H9 (cell line): ENCODE measurements around the gene SLC16A7. TPM values are rescaled to one million over a fixed set of nuclear protein-coding genes. Genes with fewer than 3 reads are reported as not detected.

Experiments
- DNase-seq: peaks from one replicate; pipeline ENCODE4 v3.0.0-alpha.2; 2017
- H2AFZ ChIP-seq: one replicate; pipeline ENCODE4 v1.6.1; 2013; ENCODE audit warnings: mild to moderate bottlenecking, low read length, control low read depth, moderate library complexity
- H2AK5ac ChIP-seq: 2 replicates; pipeline ENCODE4 v1.6.1; 2013; ENCODE audit warnings: low read length, control low read depth, mixed read lengths; ENCODE audit not compliant: insufficient read length
- H2BK120ac ChIP-seq: one replicate; pipeline ENCODE4 v1.6.1; 2013; ENCODE audit warnings: low read depth, mild to moderate bottlenecking, low read length, control low read depth, inconsistent platforms; ENCODE audit not compliant: poor library complexity, severe bottlenecking
- H2BK12ac ChIP-seq: 2 replicates; pipeline ENCODE4 v1.6.1; 2013; ENCODE audit warnings: low read length, control low read depth, mixed read lengths, low read depth; ENCODE audit not compliant: insufficient read length
- H2BK15ac ChIP-seq: 2 replicates; pipeline ENCODE4 v1.6.1; 2013; ENCODE audit warnings: low read depth, low read length, control low read depth
- H2BK20ac ChIP-seq: one replicate; pipeline ENCODE4 v1.6.1; 2013; ENCODE audit warnings: low read depth, mild to moderate bottlenecking, low read length, control low read depth, inconsistent platforms; ENCODE audit not compliant: poor library complexity, severe bottlenecking
- H2BK5ac ChIP-seq: 2 replicates; pipeline ENCODE4 v1.6.1; 2013; ENCODE audit warnings: low read length, control low read depth, mixed read lengths; ENCODE audit not compliant: insufficient read length
- H3K14ac ChIP-seq: 2 replicates; pipeline ENCODE4 v1.6.1; 2013; ENCODE audit warnings: low read length, control low read depth; ENCODE audit not compliant: insufficient read depth
- H3K18ac ChIP-seq: 2 replicates; pipeline ENCODE4 v1.6.1; 2013; ENCODE audit warnings: low read depth, mild to moderate bottlenecking, mixed read lengths, low read length, control low read depth; ENCODE audit not compliant: insufficient read length
- H3K23ac ChIP-seq: 2 replicates; pipeline ENCODE4 v1.6.1; 2013; ENCODE audit warnings: low read length, control low read depth, mixed read lengths, low read depth; ENCODE audit not compliant: insufficient read length
- H3K23me2 ChIP-seq: 2 replicates; pipeline ENCODE4 v1.6.1; 2013; ENCODE audit warnings: low read depth, mild to moderate bottlenecking, mixed read lengths, low read length, control low read depth; ENCODE audit not compliant: insufficient read length, poor library complexity, severe bottlenecking
- H3K27ac ChIP-seq: 2 replicates; pipeline ENCODE4 v1.5.1; 2013; ENCODE audit warnings: low read length, control low read depth, mixed read lengths, low read depth; ENCODE audit not compliant: insufficient read length
- H3K27me3 ChIP-seq: 2 replicates; pipeline ENCODE4 v1.6.1; 2013; ENCODE audit warnings: low read length, control low read depth, inconsistent platforms; ENCODE audit not compliant: insufficient read depth
- H3K4ac ChIP-seq: 2 replicates; pipeline ENCODE4 v1.6.1; 2013; ENCODE audit warnings: low read depth, mild to moderate bottlenecking, control low read depth, inconsistent platforms, low read length, moderate library complexity
- H3K4me1 ChIP-seq: 2 replicates; pipeline ENCODE4 v1.6.1; 2013; ENCODE audit warnings: low read length, control low read depth, inconsistent platforms; ENCODE audit not compliant: insufficient read depth
- H3K4me2 ChIP-seq: 2 replicates; pipeline ENCODE4 v1.6.1; 2013; ENCODE audit warnings: low read length, control low read depth, mixed read lengths; ENCODE audit not compliant: insufficient read length, insufficient read depth
- H3K56ac ChIP-seq: 2 replicates; pipeline ENCODE4 v1.6.1; 2013; ENCODE audit warnings: low read depth, mild to moderate bottlenecking, mixed read lengths, low read length, control low read depth; ENCODE audit not compliant: insufficient read length
- H3K79me1 ChIP-seq: 2 replicates; pipeline ENCODE4 v1.6.1; 2013; ENCODE audit warnings: low read depth, mild to moderate bottlenecking, moderate library complexity, low read length, control low read depth, inconsistent platforms; ENCODE audit not compliant: insufficient read depth, poor library complexity, severe bottlenecking
- H3K79me2 ChIP-seq: 2 replicates; pipeline ENCODE4 v1.6.1; 2013; ENCODE audit warnings: low read length, control low read depth, inconsistent platforms; ENCODE audit not compliant: insufficient read depth
- H3K9ac ChIP-seq: 2 replicates; pipeline ENCODE4 v1.6.1; 2013; ENCODE audit warnings: low read length, control low read depth, mixed read lengths; ENCODE audit not compliant: insufficient read length; ENCODE audit errors: extremely low read depth
- H3K9me3 ChIP-seq: one replicate; pipeline ENCODE4 v1.6.1; 2013; ENCODE audit warnings: low read depth, low read length, inconsistent platforms; ENCODE audit not compliant: control insufficient read depth
- H3T11ph ChIP-seq: one replicate; pipeline ENCODE4 v1.6.1; 2013; ENCODE audit warnings: mild to moderate bottlenecking, low read length, control low read depth, inconsistent platforms
- H4K20me1 ChIP-seq: one replicate; pipeline ENCODE4 v1.6.1; 2013; ENCODE audit not compliant: control insufficient read depth, insufficient read length, insufficient read depth
- H4K5ac ChIP-seq: 2 replicates; pipeline ENCODE4 v1.6.1; 2013; ENCODE audit warnings: low read depth, mild to moderate bottlenecking, mixed read lengths, low read length, control low read depth; ENCODE audit not compliant: insufficient read length
- H4K8ac ChIP-seq: replicated peaks from 2 replicates; pipeline ENCODE4 v1.6.1; 2013; ENCODE audit warnings: low read length, control low read depth, mixed read lengths, low read depth; ENCODE audit not compliant: insufficient read length
- H4K91ac ChIP-seq: 2 replicates; pipeline ENCODE4 v1.6.1; 2013; ENCODE audit warnings: low read depth, mild to moderate bottlenecking, moderate library complexity, mixed read lengths, low read length, control low read depth; ENCODE audit not compliant: insufficient read length
- H3K27ac Mint-ChIP-seq, 3 experiments: 2 replicates in 2 of 3; 3 replicates in 1 of 3; pipeline ENCODE4 v1.8.0; 2020 to 2021; ENCODE audit warnings: mixed read lengths in 3 of 3, mild to moderate bottlenecking in 1 of 3, moderate library complexity in 1 of 3
- H3K27me3 Mint-ChIP-seq: 2 replicates; pipeline ENCODE4 v1.8.0; 2021; ENCODE audit warnings: low read depth, mild to moderate bottlenecking, moderate library complexity, mixed read lengths
- H3K36me3 Mint-ChIP-seq, 3 experiments: 2 replicates in 2 of 3; 3 replicates in 1 of 3; pipeline ENCODE4 v1.8.0; 2020 to 2021; ENCODE audit warnings: low read depth in 3 of 3, mixed read lengths in 3 of 3; ENCODE audit not compliant: insufficient read depth in 1 of 3
- H3K4me1 Mint-ChIP-seq, 2 experiments: 2 replicates each; pipeline ENCODE4 v1.8.0; 2020; ENCODE audit warnings: mixed read lengths in 2 of 2
- H3K4me3 Mint-ChIP-seq, 2 experiments: 2 replicates in 1 of 2; 3 replicates in 1 of 2; pipeline ENCODE4 v1.8.0; 2020 to 2021; ENCODE audit warnings: mild to moderate bottlenecking in 2 of 2, mixed read lengths in 2 of 2, moderate library complexity in 1 of 2
- H3K9me3 Mint-ChIP-seq, 2 experiments: 2 replicates in 1 of 2; 3 replicates in 1 of 2; pipeline ENCODE4 v1.8.0; 2020; ENCODE audit warnings: mild to moderate bottlenecking in 2 of 2, mixed read lengths in 2 of 2, moderate library complexity in 1 of 2
- CTCF ChIP-seq: fragments of 200-600 bp; sonication (generic); conservative IDR thresholded peaks from 3 replicates; pipeline ENCODE4 v1.8.0; 2021; ENCODE audit warnings: antibody characterized with exemption, mild to moderate bottlenecking
- WGBS: extraction: QIAGEN DNeasy Blood & Tissue Kit; methylation state at CpG from one replicate; pipeline ENCODE4 v1.1.7; 2013; ENCODE audit warnings: missing lambda C conversion rate, low lambda C conversion rate, mixed read lengths; ENCODE audit not compliant: insufficient read length; ENCODE audit errors: extremely low coverage; 5-methylcytosine and 5-hydroxymethylcytosine counted together
- total RNA-seq: library from RNA; stranded (reverse); gene quantifications from 2 replicates; pipeline ENCODE4 v1.2.1, GENCODE V29; 2021

Gene SLC16A7
- total RNA-seq, 1 experiment from 2014 or later, result 2.2 TPM

DNA sequence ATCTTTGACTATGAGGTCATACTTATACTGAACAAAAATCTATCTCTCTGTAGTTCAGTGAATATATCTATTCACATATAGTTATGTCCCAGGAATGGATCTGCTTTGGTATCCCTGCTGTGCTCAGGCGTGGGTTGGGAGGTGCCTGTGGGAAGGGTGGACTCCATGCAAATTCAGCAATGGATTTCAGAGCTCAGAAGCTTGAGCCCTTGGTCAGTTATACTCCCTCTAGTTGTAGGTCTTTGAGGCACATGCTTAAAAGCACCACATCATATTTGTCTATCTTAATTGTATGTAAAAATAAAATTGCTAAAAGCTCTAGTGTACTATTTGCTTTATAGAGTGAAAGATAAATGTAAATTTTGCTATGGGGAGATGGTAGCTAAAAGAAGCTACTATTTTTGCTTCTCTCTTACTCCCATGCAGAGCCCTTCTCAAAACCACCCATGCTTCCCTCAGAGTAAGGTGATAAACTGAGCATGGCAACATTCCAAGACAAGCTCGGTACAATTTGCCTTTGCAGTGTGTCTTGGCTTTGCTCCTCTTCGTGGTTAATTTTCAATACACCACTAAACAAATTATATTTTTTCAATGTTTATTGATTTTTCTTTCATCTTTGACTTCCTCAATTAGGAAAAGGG, 54.9 kb downstream of the SLC16A7 start:
- Histone ChIP-seq H3K18ac (no peak overlapping the region), H3K14ac (no peak overlapping the region), H3T11ph (no peak overlapping the region), H3K4ac (no peak overlapping the region), H2BK5ac (no peak overlapping the region), H2BK15ac (no peak overlapping the region), H3K79me1 (no peaks in the 10 kb centered on the region), H3K4me2 (no peak overlapping the region), H2BK20ac (no peak overlapping the region), H4K20me1 (no peaks in the 10 kb centered on the region), H3K9me3 (no peaks in the 10 kb centered on the region), H2AK5ac (no peak overlapping the region), H3K4me1 (no peaks in the 10 kb centered on the region), H4K91ac (no peak overlapping the region), H3K23ac (no peak overlapping the region), H2BK120ac (no peak overlapping the region), H2AFZ (no peak overlapping the region), H4K5ac (no peak overlapping the region), H3K56ac (no peak overlapping the region), H3K27me3 (no peaks in the 10 kb centered on the region), H2BK12ac (no peak overlapping the region), H3K79me2 (no peaks in the 10 kb centered on the region), H3K23me2 (peaks cover 3% of the 10 kb centered on the region), H3K27ac (no peak overlapping the region), H3K9ac (no peak overlapping the region), H4K8ac (no peak overlapping the region)
- peak; percentile 36; the same call in 1 of the 3 replicates for TF ChIP-seq CTCF
- no peak for DNase-seq
- Mint-ChIP-seq H3K27ac (no peak overlapping the region), H3K4me3 (no peak overlapping the region), H3K36me3 (peaks cover under 1 to 2% (median under 1%) of the 10 kb centered on the region in 3 experiments; a peak in 4 of 7 replicates), H3K9me3 (peaks cover 3 to 5% of the 10 kb centered on the region in 2 experiments; a peak in 3 of 5 replicates), H3K4me1 (no peaks in the 10 kb centered on the region), H3K27me3 (no peaks in the 10 kb centered on the region)
- no CpG with 5 or more reads among the region's 3 CpGs for WGBS
